ELR (cell line): ENCODE measurements around the gene TSKU.
A peak's percentile ranks its signal among the peaks of the same experiment; 100 is the strongest.

Source experiments
- DNase-seq: peaks from one replicate; pipeline ENCODE4 v3.0.0-alpha.2; 2015; ENCODE audit warnings: low read depth

Gene TSKU

GRCh38 chr11:76770642-76771445, 12.3 kb upstream of the TSKU start:
- DNase-seq = peak; percentile 96

DNA sequence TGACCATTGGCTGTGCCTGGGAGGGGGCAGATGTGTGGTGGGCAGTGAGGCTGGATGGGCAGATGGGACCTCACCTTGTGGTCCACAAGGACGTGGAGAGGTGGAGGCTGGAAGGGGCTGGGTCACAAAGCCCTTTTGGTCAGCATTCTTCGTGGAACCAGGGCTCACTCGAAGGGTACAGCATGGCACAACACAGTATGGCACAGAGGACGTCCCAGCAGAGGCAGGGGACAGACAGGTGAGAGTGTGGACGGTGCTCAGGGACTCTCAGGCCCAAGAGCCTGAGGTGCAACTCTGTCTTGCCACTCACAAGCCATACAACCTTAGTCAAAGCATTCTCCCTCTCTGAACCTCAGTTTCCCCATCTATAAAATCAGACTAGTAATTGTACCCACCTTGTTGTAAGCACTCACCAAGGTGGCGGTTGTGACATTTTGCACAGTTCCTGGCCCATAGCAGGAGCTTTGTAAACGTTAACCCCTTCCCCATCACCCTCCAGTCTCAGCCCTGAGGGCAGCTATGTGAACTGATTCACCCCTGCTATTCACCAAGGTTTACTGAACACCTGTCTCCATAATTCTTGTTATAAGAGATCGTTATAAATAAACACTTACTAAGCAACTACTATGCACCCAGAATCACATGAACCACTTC, 11.6 kb upstream of the TSKU start:
- no peak for DNase-seq

GRCh38 chr11:76772100-76772782, 10.9 kb upstream of the TSKU start:
- no peak for DNase-seq

DNA sequence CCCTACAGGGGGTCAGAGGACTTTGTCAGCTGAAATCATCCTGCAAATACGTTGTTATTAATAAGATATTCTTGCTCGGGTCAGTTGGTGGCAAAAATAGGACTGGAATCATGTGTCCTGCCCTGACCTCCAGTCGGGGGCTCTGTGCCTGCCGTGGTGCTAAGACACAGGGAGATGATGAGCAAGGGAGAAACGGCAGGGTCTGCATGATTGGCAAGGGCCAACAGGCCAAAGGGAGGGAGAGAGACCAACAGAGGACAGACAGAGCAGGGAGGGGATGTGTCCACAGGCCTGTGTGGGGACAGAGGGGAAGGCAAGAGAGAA, 10.4 kb upstream of the TSKU start:
- DNase-seq = no peak

GRCh38 chr11:76773921-76774361, 9.2 kb upstream of the TSKU start:
- DNase-seq = no peak

DNA sequence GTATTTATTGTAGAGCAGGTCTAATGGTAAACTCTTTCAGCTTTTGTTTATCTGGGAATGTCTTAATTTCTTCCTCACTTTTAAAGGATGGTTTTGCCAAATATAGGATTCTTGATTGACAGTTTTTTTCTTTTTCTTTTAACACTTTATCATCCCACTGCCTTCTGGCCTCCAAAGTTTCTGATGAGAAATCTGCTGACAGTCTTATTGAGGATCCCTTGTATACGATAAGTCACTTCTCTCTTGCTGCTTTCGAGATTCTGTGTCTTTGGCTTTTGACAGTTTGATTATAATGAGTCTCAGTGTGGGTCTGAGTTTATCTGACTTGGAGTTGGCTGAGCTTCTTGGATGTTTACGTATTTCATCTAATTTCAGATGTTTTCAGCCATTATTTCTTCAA, 6.7 kb upstream of the TSKU start:
- no peak for DNase-seq

DNA sequence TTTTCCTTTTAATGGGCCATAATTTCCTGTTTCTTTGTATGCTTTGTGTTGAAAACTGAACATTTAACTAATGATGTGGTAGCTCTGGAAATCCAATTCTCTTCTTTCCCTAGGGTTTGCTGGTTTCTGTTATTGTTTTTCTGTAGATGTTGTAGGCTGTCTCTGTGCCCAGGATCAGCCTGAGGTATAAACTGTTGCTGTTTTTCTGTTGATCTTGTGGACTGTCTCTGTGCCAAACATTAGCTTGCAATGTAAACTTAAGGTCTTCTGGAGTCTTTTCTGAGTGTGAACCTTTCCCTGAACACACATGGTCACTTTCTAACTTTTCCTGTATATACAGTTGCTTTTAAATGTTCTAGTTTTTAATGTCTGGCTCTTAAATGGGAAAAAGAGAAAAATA, 5.9 kb upstream of the TSKU start:
- no peak for DNase-seq

DNA sequence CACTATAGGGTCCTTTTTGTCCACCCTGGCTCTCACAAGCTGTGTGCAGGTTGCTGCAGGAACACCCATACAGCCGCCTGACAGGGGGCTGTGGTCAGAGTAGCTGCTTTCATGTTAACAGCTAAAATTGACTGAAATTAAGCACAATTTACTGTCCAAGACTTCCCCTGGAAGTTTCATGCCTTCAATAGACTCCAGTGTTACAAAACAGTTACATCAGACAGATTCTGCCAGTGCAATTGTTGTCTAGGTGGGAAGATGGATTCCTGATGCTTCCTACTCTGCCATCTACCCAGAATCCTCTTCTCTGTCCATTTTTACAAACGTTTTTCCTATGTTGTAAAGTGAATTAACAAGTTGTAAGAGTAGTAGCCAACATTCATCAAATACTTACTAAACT, 5.3 kb upstream of the TSKU start:
- no peak for DNase-seq

DNA sequence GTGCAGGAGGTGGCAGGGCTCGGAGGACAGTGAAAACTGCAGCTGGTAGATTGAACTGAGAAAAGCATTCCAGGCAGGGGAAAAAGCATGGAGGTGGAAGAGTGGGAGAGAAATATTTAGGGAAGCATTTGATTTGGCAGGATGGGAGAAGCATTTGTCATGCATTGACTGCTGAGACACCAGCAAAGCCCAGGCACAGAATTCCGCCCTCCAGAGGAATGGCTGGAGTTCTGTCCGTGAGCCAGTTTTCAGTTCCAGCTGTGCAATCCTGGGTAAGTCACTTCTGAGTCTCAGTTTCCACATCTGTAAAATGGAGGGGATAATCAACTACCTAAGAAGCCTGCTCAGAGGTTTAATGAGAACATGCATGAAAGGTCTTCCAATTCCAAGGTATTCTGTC, 4.3 kb upstream of the TSKU start:
- no peak for DNase-seq

DNA sequence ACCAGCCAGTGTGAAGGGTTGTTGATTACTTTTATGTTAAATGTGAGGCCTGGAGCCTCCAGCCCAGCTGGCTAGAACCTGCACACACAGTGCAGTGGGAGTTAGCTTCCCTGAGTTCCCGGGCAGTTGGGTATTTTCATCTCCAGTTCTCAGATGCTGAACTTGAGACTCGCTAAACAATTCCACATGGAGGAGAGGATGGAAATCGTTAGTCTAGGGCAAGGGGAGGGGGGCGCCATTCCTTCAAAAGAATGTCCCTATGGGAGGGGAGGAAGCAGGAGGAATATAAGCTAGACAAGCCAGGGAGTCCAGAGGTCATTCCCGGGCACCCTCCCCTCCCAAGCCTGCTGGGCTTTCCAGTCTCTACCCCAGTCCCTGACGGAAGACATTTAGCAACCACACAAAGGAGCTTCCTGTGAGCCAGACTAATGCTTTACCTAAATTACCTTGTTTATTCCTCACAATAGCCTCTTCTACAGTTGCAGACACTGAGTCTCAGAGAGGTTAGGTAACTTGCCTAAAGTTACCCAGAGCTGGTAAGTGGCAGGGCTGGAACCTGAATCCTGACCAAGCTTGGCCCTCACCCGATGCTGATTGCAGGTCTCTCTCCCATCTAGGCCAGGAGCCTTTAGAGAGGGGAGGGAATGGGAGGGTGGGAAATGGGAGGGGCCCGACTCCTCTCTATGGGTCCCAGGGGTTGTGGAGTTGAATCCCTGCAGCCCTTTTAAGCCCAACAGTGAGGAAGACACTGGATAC, 1.9 kb upstream of the TSKU start:
- DNase-seq = no peak

DNA sequence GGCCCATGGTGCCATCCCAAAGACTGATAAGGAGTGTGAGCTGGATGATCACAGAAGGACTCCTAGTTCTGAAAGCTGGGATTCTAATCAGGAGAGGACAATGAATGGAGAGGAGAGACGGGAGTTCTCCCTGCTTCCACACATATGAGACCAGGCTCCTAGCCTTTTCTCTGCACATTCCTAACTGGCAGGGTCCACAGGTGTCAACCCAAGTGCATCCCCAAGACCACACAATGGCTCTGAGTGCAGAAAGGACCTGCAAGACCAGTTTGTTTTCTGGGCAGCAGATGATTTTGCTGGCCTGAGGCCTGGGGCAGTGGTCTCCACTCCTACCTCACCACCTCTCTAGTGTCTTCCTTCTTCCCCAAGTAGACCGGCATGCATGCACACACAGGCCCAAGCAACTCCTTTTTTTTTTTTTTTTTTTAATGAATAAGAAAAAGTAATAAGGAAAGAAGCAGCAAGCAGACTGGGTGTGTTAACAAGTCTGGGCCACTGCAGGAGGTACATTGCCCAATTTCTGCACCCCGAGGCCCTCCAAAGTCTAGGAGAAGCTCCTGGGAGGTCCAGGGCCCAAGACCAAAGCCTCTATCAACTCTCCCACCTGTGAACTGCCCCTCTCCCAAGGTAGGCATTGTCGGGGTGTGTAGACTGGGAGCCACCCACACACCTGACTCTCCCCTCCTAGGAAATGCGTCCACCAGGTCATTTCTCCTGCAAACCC, 1.2 kb upstream of the TSKU start:
- DNase-seq = no peak

DNA sequence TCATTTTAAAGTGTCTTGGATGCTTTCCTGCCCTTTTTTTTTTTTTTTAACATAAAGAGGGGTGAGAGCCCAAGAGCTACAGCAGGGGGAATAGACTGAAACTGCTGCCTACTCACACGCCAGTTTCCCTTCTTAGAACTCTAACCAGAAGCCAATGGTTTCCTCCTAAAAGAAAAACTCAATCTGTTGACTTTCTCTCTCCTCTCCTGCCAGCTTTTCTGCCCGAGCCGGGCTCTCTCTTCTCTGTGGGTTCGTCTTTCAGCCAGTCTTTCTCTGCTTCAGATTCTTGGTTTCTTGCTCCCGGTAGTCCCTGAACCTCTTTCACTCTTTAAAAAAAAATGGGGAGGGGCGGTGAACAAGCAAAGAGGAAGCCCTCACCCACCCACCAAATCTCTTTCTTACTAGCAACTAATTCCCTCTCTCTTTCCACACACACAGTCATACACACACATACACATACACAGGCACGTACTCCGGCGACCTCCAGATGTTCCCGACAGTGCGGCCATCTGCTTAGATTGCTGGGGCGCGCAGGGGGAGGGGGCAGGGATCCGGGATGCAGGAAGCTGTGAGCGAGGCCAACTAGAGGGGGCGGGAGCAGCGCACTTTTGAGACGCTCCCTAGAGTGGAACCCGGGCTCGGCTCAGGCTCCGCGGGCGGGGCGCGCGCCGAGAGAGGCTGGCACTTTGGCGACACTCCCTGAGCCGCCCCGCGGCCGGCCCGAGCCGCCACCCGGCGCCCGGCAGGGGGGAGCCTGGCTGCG, 444 bp upstream of the TSKU start:
- DNase-seq = peak; percentile 91

GRCh38 chr11:76783896-76784813, 999 bp downstream of the TSKU start:
- DNase-seq = peak; percentile 88

DNA sequence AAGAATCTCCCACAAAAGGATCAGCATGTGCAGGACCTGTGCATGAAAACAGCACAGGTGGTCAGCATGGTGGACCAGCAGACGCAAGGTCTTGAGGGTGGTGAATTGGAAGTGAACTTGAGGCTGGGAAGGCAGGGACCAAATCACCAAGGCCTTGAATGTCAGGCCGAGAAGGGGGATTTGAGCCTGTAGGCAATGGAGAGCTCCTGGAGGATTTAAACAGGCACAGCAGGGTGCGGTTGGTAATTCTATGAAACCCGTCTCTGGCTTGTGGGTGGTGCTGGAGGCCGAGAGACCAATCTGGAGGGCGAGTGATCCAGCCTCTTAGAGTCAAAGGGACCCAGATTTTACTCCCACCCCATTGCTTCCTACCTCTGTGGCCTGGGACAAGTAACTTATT, 2.4 kb downstream of the TSKU start:
- DNase-seq = no peak

- DNase-seq = no peak
Measured at GRCh38 chr11:76786016-76786415, 2.9 kb downstream of the TSKU start.

GRCh38 chr11:76786441-76787014, 3.4 kb downstream of the TSKU start:
- no peak for DNase-seq

GRCh38 chr11:76787271-76787670, 4.1 kb downstream of the TSKU start:
- DNase-seq = no peak

DNA sequence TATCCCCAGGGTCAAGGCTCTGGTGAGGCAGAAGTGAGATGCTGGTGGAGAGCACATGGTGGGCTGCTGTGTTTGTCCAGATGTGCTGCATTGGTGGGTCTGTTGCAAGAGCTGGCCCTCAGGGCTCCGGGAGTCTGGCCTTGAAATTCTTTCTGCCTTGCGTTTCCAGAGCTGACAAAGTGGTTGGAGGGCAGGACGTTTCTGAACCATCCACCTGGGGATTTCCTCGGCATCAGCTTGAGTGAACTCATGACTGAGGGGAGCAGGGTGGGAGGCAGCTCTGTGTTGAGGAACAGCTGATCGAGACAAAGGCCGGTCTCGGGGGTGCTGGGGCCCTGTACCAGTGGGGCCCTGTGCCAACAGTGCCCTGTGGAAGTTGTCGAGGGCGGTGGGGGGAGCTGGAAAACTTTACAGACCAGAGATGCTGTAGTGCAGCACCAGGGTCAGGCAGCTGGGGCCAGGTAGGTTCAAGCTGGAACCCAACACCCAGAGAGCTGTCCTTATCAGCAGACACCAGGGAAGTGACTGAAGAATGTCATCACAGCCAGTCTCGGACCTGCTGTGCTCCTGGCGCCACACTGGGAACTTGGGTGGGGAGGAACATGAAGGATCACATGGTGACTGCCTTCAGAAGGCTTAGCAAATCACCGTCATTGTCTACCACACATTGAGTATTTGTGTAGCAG, 4.9 kb downstream of the TSKU start:
- DNase-seq = peak; percentile 30
